HG03097 (cell line): ENCODE data around the gene HYAL2.
"Not testable (repeated sequence)": the region's sequence is repeated elsewhere in the genome, so short reads cannot be mapped to it uniquely, and the experiment has no call there.

Experiments used
- ATAC-seq: cut with Tn5 transposase; IDR thresholded peaks from one replicate; pipeline ENCODE4 v1.9.1; 2021; ENCODE audit not compliant: unreplicated experiment, low FRiP score

HYAL2 gene

GRCh38 chr3:50316657-50317242, 5.8 kb downstream of the HYAL2 start:
- ATAC-seq, result no peak

GRCh38 chr3:50314816-50315215, 7.7 kb downstream of the HYAL2 start:
- ATAC-seq, result no peak

GRCh38 chr3:50314342-50314741, 8.2 kb downstream of the HYAL2 start:
- no peak for ATAC-seq

- not testable (repeated sequence) for ATAC-seq
Observed at GRCh38 chr3:50312041-50312440, 10.5 kb downstream of the HYAL2 start.

DNA sequence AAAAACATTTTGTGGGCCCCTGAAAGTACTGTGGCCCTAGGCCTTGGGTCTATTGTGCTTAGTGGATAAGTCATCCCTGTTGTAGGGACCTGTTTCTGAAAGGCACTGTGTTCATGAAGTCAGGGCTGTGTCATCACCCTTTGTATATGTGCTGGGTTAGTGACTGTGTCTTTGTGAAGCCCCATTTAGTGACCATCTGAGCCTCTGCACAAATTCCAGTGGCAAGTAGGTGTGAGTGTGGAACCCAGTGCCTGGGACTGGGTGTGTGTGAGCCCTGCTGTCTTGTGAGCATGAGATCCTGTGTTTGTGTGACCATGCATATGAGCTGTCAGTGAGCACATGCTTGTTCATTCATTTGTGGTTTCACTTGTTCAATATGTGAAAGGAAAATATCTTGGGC, 17.9 kb downstream of the HYAL2 start:
- no peak for ATAC-seq

- ATAC-seq, result no peak
Observed at GRCh38 chr3:50303013-50303815, 19.3 kb downstream of the HYAL2 start, which contains the start of gene HYAL1. TSS of gene HYAL1 (minus strand) at chr3:50303574. CDS start at chr3:50302956, 618 bp downstream.

GRCh38 chr3:50302095-50303012, 20.2 kb downstream of the HYAL2 start:
- ATAC-seq, result no peak

GRCh38 chr3:50300681-50301254, 21.8 kb downstream of the HYAL2 start:
- no peak for ATAC-seq

GRCh38 chr3:50299929-50300680, 22.4 kb downstream of the HYAL2 start:
- no peak for ATAC-seq

- no peak for ATAC-seq
Observed at GRCh38 chr3:50299638-50299928, 23.0 kb downstream of the HYAL2 start.

GRCh38 chr3:50298836-50299637, 23.5 kb downstream of the HYAL2 start, which contains the start of the genes HYAL3 and NAA80:
TSS of gene HYAL3 (minus strand) at chr3:50299405. CDS start at chr3:50295602, 3,803 bp downstream.
TSS of gene NAA80 (minus strand) at chr3:50299405. CDS start at chr3:50297463, 1,942 bp downstream.
- ATAC-seq, result peak; percentile 78

GRCh38 chr3:50297896-50298725, 24.4 kb downstream of the HYAL2 start:
- no peak for ATAC-seq

GRCh38 chr3:50297384-50297775, 25.2 kb downstream of the HYAL2 start:
- no peak for ATAC-seq

- no peak for ATAC-seq
Observed at GRCh38 chr3:50296721-50297383, 25.7 kb downstream of the HYAL2 start.

DNA sequence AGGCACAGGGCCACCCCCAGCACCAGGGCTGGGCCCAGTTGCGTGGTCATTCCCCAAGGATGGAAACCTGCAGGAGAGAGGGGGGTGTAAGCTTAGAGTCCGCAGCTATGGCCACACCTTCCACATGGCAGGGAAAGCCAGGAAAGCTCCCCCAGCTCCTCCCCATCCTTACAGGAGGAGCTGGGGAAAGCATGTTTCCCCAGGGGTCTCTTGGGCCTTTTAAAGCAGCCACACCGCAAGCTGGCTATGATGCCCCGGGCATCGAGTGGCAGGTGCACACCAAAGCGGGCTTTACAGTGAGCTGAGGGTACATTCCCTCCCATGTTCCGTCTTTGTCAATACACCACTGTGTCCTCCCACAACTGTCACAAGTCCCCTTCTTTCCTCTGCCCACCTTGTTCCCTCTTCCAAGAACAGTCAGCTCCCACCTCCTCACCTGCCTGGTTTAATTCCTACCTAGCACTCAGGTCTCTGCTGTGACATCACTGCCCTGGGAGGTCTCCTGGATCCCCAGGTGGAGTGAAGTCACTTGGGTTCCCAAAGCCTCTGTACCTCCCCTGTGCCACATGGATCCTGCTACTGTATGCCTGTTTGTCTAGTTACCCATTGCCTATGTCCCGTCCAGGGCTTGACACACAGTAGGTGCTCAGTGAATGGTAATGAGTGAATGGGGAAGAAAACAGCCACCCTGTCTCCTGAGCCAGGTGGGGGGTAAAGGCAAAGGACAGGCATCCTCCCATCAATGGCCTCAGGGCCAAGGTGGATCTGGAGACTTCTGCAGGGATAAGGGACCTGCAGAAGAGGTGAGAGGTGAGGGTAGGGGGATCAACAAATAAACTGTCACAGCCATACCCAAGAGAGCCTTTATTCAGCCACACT, 26.8 kb downstream of the HYAL2 start:
- ATAC-seq, result no peak

DNA sequence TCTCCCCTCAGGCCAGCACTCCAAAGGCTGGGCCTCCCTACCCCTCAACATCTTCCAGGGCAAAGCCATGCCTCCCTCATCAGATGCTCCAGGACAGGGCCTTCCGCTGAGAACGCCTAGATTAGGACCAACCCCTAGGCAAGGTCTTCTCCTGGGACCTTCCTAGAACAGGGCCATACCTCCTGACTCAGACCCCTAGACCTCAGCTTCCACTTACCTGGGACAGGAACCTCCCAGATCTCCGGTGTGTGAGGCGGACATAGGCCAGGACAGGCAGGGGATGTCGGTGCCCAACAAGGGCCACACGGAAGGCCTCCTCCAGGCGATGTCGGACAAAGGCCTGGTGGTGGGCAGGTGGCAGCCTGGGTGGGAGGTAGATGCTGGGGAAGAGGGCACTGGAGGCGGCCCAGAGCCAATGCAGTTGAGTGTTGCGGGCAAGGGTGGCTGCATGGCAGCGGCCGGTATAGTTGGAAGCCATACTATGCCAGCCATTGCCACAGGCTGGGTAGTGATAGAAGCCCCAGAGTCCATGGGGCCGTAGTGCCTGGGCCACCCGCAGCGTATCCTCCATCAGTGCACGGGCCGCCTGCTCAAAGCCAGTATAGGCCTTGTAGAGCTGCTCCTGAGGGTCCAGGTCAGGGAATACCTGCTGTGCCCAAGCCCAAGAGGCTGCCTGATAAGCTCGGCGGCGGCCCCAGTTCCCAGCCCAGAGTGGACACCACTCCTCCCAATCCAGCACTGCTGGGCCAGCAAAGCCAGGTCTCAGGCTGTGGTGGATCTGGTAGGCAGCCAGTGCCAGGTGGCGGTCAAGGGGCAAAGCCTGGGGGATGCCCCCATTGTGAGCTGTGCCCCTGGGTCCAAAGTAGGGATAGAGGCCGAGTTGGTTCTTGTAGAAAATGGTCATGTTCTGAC, 27.8 kb downstream of the HYAL2 start:
- no peak for ATAC-seq
